HG03521 (cell line): ENCODE measurements around the gene SMC1A.
"Not testable (repeated sequence)": the region's sequence is repeated elsewhere in the genome, so short reads cannot be mapped to it uniquely, and the experiment has no call there.

ENCODE experiments used
- ATAC-seq: cut with Tn5 transposase; IDR thresholded peaks from one replicate; pipeline ENCODE4 v1.9.1; 2021; ENCODE audit warnings: mild to moderate bottlenecking, moderate library complexity; ENCODE audit not compliant: unreplicated experiment

The SMC1A gene

GRCh38 chrX:53429755-53430154 is 7.3 kb upstream of the SMC1A start:
- no peak for ATAC-seq

GRCh38 chrX:53422861-53423306 is 430 bp upstream of the SMC1A start, which contains the start of gene RIBC1:
RIBC1 (plus strand) TSS chrX:53422873; CDS start chrX:53426277, 3,404 bp downstream.
- peak; percentile 4 for ATAC-seq

DNA sequence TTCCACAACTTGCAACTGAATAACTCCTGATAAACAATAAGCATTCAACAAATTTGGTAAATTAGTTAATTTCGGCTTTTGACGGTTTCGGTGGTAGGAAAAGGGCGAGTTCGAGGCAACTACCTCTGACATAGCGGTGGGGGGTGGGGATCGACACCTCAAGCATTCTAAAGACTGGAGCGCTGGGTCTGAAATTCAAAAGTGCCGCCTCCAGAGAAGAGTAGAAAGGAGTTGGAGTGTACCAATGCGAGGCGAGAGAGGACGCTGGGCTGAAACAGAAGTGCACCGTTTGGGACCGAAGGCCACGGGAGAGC is 725 bp downstream of the SMC1A start:
- peak; percentile 5 for ATAC-seq

DNA sequence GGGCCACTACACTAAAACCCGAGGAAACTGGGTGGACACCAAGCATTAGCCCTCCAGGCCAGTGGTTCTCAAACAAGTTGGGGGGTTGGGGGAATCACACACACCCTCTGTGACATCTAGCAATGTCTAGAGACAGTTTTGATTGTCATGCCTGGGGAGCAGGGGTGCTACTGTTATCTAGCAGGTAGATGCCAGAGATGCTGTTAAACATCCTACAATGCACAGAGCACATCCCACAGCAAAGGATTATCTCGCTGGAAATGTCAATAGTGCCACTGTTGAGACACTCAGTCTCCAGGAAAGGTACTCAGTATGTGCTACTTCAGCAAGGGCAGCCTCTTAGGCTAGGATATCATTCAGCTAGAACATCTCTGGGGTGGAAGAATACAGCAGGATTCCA is 1.3 kb downstream of the SMC1A start:
- no peak for ATAC-seq

- not testable (repeated sequence) for ATAC-seq
These were observed 2.1 kb downstream of the SMC1A start for GRCh38 chrX:53420351-53420750.

DNA sequence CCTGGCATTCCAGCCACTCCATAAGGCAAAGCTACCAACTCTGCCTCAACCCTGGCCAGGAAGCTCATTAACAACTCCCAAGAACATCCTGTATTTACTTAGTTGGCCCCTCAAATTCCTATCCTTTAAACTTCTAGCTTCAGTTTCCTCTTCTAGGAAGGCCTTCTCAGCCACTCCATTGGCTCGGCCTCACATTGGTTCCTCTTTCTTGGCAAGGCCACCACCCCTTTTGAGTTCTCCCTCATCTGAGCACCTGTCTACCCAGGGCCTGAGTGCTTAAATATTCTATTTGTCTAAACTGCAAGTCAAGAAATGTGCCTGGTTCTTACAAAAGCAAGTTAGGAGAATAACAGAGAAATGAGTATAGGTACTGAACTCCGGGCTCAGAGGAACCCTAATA is 10.0 kb downstream of the SMC1A start:
- no peak for ATAC-seq

GRCh38 chrX:53403535-53403934 is 18.9 kb downstream of the SMC1A start:
- ATAC-seq: no peak

GRCh38 chrX:53398216-53398615 is 24.2 kb downstream of the SMC1A start:
- ATAC-seq: no peak

GRCh38 chrX:53395605-53396298 is 26.7 kb downstream of the SMC1A start:
- no peak for ATAC-seq

DNA sequence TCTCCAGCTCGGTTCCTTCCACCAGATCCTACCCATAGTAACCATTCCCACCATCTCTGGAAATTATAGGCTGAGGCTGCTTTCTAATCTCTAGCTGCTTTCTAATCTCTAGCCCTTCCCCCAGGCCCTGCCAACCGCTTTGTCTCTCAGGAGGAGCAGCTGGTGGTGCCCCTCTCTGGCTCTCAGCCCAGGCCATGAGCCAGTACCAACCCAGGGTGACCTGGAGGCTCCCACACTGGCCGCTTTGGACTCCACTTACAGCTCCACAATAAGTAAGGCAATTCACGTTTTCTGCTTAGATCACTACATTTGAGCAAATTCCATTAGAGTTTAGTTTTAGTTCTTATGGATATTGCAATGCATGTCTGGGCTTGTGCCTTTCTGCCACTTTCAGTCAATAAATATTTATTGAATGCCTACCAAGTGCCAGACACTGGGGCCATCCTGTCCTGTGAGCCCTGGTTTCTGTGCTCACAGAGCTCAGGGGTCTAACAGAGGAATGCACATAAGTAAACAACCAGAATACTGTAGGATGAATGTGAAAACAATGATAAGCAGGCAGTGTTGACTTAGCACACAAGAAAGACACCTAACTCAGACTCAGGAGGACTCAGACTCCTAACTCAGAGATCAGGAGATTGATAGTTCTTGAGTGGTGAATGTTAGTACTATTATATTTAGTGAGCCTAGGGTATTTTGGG is 38.9 kb downstream of the SMC1A start:
- ATAC-seq: no peak

DNA sequence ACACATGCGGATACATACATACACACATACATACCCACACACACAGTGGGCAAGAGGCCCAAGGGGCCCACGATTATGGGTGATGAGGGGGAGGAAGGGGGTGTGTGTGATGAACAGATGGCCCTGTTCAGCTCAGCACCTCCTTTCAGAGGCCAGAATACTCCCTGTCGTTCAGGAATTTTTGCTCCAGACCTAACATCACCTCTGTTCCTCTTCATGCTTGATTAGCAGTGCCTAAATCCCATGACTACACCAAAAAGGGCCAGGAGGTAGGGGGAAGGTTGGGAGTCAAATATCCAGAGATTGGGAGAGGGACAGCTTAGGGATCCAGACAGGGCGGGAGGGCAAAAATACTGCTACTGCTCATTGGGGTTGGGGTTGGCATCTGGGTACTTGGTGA is 42.7 kb downstream of the SMC1A start:
- ATAC-seq: no peak

GRCh38 chrX:53379008-53379710 is 43.3 kb downstream of the SMC1A start:
- ATAC-seq: no peak

GRCh38 chrX:53377464-53377863 is 45.0 kb downstream of the SMC1A start:
- ATAC-seq: no peak

GRCh38 chrX:53376888-53377287 is 45.6 kb downstream of the SMC1A start:
- ATAC-seq: no peak

DNA sequence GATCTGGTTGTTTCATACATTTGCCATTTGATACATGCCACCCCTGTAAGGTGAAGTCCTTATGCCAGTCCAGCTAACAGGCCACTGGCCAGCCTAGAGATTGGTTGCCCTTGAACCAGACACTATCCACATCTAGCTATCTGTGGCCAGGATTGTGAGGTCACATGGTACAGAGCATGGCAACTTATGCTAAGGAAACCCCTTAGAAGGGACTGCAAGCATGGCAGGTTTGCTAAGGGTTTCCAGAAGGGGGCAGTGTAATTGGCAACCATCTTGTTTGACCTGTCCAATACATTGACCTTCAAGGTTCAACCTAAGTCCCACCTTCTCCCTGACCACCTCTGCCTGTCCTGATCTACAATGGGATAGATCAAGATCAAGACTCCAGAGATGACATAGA is 47.5 kb downstream of the SMC1A start:
- no peak for ATAC-seq

- no peak for ATAC-seq
These were observed 48.1 kb downstream of the SMC1A start for GRCh38 chrX:53374222-53374820.

DNA sequence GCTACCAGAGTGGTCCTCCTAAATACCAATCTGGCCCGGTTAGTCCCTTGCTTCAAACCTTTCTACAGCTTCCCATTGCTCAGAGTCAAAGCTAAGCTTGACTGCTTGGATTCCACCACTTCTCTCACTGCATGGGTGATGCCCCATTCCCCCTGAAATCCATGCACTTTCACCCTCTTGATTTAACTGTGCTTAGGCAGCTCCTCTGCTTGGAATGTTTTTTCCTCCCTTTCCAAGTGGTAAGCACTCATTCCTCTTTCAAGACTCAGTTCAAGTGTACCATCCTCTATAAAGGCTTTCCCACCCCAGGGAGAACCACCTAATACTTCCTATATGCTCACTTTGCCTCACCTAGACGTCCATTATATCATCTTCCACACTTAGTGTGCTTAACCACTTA is 49.1 kb downstream of the SMC1A start:
- no peak for ATAC-seq

DNA sequence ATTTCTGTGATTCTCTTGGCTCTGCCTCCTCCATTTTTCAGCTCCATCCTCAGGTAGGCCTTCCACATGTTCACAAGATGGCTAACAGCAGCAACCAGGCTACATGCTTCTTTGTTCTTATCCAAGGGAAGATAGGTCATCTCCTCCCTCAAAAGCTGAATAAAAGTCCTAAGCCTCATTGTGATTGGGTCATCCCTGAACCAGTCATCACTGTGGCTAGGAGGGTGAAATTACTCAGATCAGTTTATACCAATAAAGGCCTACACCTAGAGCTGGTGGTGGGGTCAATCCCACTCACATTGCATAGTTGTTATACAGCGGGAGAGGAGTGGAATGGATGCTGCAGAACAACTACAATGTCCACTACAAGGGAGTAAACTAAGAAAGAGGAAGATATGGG is 56.0 kb downstream of the SMC1A start:
- not testable (repeated sequence) for ATAC-seq

DNA sequence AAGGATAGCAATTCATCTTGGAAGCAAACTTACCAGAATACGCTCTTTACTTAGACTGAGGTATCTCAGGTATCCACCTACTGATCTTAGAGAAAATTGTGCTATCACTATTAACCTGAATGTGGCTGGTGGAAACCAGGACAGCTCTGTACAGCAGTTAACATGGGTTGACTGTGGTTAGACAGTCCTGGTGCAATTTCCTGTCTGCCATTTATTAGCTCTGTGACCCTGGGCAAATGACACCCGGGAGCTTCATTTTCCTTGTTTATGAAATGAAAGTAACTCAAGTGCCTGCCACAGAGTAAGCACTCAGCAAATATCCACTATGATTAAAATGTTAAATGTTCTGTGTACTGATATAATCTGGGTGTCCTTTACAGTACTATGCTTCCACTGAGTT is 60.0 kb downstream of the SMC1A start:
- ATAC-seq: no peak

- ATAC-seq: no peak
These were observed 64.5 kb downstream of the SMC1A start for GRCh38 chrX:53357799-53358530.

DNA sequence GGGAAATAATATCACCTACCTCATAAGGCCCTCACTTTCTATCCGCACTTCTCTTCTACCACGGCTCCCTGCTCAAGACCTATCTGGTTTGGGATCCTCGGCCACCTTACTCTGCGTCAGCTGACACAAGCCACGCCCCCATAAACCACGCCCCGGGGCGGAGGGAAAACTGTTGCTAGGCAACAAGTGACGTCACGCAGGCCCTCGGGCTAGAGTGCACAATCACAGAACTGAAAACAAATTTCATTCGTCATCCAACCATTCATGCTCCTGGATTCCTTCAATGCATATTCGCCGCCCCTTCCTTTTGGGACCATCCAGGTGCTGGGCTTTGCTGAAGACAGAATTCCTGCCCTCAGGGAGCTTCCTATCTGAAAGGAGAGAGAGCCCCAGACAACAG is 66.3 kb downstream of the SMC1A start:
- no peak for ATAC-seq
